H54 (cell line): ENCODE measurements around the gene AP1G1.

ENCODE experiments used
- DNase-seq: peaks from one replicate; pipeline ENCODE4 v3.0.0; 2011; ENCODE audit warnings: low spot score, mixed read lengths; ENCODE audit not compliant: insufficient read length
- FAIRE-seq: peaks from 3 replicates; lab custom pipeline; 2011; peaks lifted over from hg19 to GRCh38; lab: Jason Lieb, UNC
- POLR2A ChIP-seq: IDR thresholded peaks from 2 replicates; pipeline ENCODE4 v1.6.1; 2011; ENCODE audit warnings: low read depth, mild to moderate bottlenecking, low read length

AP1G1 gene

DNA sequence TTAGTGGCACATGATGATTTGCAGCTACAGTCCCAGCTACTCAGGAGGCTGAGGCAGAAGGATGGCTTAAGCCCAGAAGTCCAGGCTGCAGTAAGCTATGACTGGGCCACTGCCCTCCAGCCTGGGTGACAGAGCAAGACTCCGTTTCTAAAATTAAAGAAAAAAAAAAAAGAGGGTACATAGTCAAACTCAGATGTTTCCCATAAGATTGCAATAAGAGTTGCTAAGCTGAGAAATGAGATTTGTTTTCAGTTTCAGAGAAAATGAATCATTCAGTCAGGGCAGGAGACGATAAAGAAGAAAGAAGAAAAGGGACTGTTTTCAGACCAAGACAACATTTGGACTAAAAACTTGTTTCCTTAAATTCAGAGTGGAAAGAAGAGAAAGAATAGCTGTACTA, 54.0 kb downstream of the AP1G1 start:
- DNase-seq, result no peak
- FAIRE-seq, result no peak
- TF ChIP-seq POLR2A, result no peak

DNA sequence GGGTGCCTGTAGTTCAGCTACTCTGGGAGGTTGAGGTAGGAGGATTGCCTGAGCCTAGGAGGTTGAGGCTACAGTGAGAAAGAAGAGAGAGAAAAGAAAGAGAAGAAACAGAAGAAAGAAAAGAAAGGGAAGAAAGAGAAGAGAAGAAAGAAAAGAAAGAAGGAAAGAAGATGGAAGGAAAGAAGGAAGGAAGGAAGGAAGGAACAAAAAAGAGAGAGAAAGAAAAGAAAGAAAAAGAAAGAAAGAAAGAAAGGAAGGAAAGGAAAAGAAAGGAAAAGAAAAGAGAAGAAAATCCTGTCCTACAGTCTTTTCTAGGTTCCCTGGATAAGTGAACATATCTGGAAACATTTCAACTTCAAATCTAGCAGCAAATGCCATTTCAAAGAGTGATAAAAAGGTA, 54.5 kb downstream of the AP1G1 start:
- FAIRE-seq (no peak), DNase-seq (no peak)
- no peak for TF ChIP-seq POLR2A

DNA sequence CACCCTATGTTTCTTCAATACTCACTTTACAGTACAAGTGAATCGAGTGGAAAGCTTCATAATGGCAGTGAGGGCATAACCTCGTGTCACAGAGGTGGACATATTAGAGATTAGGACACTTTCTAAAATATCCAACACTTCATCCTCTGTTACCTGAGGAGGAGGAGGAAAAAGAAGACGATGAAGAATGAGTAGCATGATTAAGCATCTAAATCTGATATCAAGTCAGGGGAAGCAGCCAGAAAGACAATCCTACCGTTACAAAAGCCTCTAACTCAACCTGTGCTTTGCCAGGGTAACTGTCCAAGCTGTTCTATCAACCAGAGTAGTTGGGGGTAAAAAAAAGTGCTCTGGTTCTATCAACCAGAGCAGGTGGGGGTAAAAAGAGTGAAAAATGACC, 60.4 kb downstream of the AP1G1 start:
- DNase-seq (no peak), FAIRE-seq (no peak)
- TF ChIP-seq POLR2A, result no peak

DNA sequence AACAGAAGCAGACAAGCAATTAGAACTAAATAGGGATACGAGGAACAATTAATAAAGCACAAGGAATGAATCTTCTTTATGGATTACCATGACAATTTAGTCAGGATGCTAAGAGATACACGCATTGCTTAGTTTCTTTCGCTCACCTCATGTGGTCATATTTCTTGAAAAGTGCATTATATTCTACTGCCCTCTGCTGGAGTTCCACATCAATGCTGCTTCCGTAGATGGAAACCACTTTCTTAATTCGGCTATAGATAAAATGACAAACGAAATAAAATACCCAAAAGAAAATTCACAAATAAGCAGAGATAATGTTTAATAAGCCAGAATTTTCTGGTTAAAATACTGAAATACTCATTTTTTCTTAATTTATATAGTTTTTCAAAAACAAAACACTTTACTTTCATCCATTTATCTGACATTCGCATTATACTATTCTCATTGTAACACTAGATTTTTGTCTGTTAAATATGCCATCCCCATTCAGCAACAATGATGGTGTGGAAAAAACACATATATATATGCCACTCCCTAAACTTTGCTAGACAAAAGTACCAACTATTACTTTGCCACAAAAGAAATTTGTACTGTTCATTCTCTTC, 62.1 kb downstream of the AP1G1 start:
- FAIRE-seq (peak; percentile 83), DNase-seq (no peak)
- TF ChIP-seq POLR2A, result no peak

DNA sequence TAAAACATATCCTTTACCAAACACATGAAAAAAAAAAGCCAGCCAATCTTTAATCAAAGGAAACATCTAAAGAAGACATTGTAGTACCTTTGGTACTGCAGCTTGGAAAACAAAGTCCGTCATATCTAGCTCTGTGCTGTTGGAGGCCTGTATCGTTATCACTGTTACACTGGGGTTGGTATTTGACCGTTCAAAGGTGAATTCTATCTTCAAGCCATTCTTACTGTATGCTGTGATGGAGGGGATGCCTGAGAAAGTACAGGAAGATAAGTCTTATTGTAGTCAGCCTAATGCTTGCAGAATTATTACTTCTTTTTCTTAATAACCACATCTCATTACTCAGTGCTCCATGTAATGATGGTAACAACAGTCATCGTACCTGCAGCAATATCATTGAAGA, 69.8 kb downstream of the AP1G1 start:
- TF ChIP-seq POLR2A, result no peak
- no peak for DNase-seq
- no peak for FAIRE-seq

DNA sequence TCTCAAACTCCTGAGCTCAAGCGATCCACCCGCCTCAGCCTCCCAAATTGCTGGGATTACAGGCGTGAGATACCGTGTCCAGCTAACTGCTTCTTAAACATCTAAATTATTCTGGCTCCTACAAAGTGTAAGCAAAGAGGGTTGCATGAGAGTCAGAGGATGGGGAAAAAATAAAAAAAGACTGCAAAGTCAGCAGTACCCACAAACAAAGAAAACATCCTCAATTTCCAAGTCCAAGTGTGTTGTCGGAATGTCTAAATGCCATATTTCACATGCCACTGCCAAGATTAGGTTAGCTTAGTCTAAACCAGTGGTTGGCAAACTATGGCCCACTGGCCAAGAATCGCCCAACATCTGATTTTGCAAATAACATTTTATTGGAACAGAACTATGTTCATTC, 71.1 kb downstream of the AP1G1 start:
- no peak for TF ChIP-seq POLR2A
- DNase-seq, result no peak
- FAIRE-seq, result no peak

DNA sequence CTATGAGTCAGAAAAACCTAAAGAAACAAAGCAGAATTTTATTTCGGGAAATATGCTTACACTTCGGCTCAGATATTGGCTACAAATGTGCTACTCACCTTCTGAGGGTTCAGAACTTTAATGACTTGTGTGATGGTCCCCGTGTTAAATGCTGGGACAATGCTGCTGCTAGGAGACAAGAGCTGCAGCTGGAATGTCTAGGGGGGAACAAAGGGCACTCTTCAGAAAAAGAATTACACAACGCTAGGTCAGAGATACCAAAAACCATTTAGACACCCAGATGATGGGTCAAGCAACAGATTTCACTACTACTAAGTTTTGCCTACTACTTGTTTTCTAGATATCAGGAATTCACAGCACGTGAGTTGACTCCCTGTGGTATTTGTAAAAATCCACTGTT, 74.1 kb downstream of the AP1G1 start:
- FAIRE-seq (no peak), DNase-seq (no peak)
- no peak for TF ChIP-seq POLR2A

DNA sequence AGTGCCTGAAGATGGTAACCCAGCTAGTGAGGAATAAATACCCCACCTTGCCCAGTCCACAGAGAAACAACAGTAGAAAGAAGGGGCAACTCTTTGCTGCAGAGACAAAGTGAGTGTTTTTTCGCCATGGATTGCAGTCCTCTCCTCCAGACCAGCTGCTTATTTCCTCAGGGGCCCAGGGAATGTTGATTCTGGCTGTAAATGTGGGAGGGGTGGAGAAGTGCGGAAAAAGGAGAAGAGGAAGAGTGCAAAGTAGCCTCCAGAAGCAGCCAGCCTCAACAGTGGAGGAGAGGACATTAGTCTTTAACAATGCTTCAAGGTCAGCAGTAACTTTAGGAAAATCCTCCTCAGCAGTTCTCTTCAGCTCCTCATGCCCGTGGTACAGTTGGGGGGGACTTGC, 76.0 kb downstream of the AP1G1 start:
- no peak for TF ChIP-seq POLR2A
- FAIRE-seq (no peak), DNase-seq (no peak)

DNA sequence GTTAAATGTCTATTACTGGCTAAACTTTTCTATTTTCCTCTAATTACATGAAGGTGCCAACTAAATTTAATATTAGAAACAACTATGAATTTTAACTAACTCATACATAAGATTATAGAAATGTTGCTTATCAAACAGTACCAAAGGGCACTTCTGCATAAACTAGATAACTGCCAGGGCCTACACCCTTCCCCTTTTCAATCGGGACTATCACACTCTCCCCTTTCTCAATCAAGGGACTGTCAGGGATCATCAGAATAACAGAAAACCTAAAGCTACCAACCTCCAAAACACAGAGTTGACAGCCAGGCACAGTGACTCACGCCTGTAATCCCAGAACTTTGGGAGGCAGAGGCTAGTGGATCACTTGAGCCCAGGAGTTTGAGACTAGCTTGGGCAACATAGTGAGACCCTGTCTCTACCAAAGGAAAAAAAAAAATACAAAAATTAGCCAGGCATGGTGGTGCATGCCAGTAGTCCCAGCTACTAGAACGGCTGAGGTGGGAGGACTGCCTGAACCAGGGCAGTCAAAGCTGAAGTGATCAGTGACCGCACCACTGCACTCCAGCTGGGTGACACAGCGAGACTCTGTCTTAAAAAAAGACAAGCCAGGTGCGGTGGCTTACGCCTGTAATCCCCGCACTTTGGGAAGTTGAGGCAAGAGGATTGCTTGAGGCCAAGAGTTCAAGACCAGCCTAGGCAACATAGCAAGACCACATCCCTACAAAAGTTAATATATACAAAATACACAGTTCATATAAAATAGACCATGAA, 80.9 kb downstream of the AP1G1 start:
- FAIRE-seq (no peak), DNase-seq (no peak)
- TF ChIP-seq POLR2A, result no peak

DNA sequence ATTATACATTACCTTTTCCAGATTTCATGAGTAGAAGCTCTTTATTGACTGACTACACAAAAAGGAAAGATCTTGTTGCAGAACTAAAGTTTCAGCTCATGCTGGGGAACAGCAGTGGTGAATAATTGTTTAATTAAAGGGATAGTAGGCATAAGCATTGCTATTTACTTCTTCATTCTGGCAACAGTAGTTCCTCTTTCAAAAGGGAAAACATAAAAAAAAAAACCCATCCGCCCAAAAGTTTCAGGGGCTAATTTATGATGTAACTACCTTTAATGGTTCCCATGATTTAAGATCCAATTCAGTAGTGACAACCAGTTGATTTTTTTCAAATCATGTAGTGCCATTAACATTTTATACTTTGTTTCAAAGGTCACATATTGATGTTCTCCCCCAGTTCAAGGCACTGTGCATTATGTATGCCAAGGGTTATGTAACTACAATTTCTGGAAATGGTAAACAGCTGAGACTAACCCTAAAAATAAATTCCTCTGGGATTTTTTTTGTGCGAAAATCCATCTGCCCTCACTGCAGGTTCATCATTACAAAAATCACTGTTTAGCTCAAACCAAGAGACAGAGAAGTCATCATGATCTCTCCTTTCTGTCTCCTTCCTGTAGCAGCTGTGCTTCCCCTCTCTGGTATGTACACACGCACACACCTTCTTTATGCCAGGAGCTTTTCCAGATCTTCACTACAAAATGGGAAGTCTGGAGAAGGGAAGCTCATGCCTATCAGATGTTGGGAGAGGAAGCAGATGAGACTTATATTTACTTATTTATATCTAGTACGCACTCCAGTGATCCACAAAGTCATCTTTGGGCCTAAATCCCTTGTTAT, 81.9 kb downstream of the AP1G1 start:
- TF ChIP-seq POLR2A, result no peak
- DNase-seq (no peak), FAIRE-seq (no peak)

DNA sequence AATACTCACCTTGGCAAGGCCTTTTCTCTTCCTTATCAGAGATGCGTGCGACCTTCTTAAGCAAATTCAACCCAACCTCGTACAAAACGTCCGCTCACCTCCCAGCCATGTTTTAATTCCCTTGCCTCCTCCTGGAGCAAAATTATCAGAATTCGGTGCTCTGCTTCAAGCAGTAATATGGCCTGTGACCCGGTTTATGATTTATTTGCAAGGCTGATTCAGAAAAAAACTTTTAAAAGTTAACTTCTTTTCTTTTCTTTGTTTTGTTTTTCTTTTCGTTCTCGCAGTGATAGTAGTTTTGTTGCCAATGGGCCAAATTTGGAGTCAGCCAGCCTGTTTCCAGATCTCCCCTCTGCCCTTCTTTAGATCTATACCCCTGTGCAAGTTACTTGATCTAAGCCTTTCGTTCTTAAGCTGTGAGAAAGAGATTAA, 84.3 kb downstream of the AP1G1 start, which contains the start of gene PHLPP2:
Gene PHLPP2 (minus strand): TSS at position 382 of the 432 bp plus-strand sequence. CDS start 9,906 bp downstream, outside the sequence.
- DNase-seq (no peak), FAIRE-seq (no peak)
- TF ChIP-seq POLR2A, result no peak

DNA sequence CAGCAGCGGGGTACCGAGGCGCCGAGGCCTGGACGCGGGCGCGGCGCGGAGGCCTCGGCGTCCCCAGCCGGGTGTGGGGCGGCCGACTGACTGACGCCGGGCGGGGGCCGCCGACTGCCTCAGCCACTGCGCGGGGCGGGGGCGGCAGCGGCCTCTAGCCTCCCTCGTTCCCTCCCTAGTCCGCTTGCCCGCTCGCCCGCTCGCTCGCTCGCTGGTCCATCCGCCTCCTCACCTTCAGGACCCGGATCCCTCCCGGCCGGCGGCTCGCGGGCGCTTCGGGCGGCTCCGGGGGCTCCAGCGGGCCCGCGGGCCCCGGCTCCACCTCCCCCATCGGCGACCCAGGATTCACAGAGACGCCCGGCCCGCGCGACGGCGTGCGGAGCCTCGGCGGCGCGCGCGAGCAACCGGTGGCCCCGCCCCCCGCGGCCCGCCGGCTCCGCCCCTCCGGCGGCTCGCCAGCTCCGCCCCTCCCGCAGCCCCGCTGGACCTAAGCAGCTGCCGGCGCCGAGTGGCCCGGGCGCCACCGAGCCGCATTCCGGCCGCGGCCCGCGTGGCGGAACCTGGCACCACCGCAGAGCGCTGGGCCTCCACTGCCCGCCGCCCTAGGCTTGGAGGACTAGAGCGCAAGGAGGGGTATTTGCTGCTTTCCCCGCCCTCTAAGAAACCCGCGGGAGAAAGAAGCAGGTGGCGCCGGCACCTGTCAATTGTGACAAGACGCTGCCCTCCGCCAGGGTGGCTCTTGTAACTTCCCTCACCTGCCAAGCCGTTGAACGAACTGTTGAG, 84.9 kb downstream of the AP1G1 start:
- no peak for FAIRE-seq
- DNase-seq, result peak; percentile 78
- peak; percentile 23; the same call in 1 of the 2 replicates for TF ChIP-seq POLR2A

DNA sequence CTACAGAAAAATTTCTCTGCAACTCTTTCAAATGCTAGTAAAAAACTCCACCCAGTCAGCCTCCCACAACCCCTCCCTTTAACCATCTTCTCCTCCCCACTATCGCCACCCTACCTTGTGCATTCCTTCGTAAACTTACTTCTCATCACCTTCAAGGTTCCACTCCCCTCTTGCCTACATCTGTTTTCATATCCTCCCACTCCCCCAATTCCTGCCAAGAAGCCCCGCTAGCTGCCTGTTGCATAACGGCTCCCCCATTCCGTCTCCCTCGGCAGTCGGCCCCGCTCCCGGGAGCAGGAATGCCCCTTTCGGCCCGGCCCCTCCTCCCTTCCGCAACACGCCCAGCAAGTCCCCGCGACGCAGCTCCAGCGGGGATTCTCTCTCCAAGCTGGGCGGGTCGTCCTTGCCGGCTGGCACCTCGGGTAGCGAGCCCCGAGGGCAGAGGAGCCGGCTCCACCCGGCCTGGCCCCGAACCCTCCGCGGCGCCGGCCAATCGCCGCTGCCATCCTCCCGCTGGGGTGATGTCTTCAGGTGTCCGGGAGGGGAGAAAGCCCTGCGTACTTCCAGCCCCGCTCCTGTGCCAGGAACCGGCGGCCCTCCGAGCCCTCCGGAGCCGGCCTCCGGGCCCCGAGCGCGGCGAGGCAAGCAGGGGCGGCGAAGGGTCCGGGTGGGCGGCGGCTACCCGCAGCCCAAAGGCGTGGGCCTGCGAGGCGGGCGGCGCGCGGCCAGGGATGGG, 85.7 kb downstream of the AP1G1 start:
- peak; percentile 70 for TF ChIP-seq POLR2A

More for the DNA sequence above, 85.7 kb downstream of the AP1G1 start:
- FAIRE-seq (peak; percentile 15), DNase-seq (peak; percentile 86)
